ENCODE data around the gene OBI1. TPM values are rescaled to one million over a fixed set of nuclear protein-coding genes. Genes with fewer than 3 reads are reported as not detected.
"Not testable (repeated sequence)": the region's sequence is repeated elsewhere in the genome, so short reads cannot be mapped to it uniquely, and the experiment has no call there.

The OBI1 gene
- total RNA-seq, 1 donor from 2014 or later = 14.9 TPM

GRCh38 chr13:78647109-78647678 is 11.8 kb downstream of the OBI1 start:
- not testable (repeated sequence) for DNase-seq (ENCODE audit: low spot score)

- DNase-seq (ENCODE audit: low spot score) = no peak
These were observed 20.7 kb downstream of the OBI1 start for GRCh38 chr13:78638216-78638615.

- no peak for DNase-seq (ENCODE audit: low spot score)
These were observed 22.5 kb downstream of the OBI1 start for GRCh38 chr13:78636495-78636894.

GRCh38 chr13:78632996-78633395 is 26.0 kb downstream of the OBI1 start:
- no peak for DNase-seq (ENCODE audit: low spot score)

- DNase-seq (ENCODE audit: low spot score) = no peak
These were observed 27.9 kb downstream of the OBI1 start for GRCh38 chr13:78631077-78631476.

- no peak for DNase-seq (ENCODE audit: low spot score)
These were observed 28.4 kb downstream of the OBI1 start for GRCh38 chr13:78630511-78630910.

- no peak for DNase-seq (ENCODE audit: low spot score)
These were observed 33.6 kb downstream of the OBI1 start for GRCh38 chr13:78625384-78625783.

GRCh38 chr13:78623132-78623531 is 35.8 kb downstream of the OBI1 start:
- no peak for DNase-seq (ENCODE audit: low spot score)

GRCh38 chr13:78620936-78621470 is 38.0 kb downstream of the OBI1 start:
- no peak for DNase-seq (ENCODE audit: low spot score)

GRCh38 chr13:78618411-78618810 is 40.5 kb downstream of the OBI1 start:
- no peak for DNase-seq (ENCODE audit: low spot score)

- no peak for DNase-seq (ENCODE audit: low spot score)
These were observed 47.9 kb downstream of the OBI1 start for GRCh38 chr13:78611040-78611439.

- no peak for DNase-seq (ENCODE audit: low spot score)
These were observed 48.5 kb downstream of the OBI1 start for GRCh38 chr13:78610381-78610883.

GRCh38 chr13:78609464-78610205 is 49.3 kb downstream of the OBI1 start:
- no peak for DNase-seq (ENCODE audit: low spot score)

GRCh38 chr13:78608688-78609463 is 50.1 kb downstream of the OBI1 start:
- no peak for DNase-seq (ENCODE audit: low spot score)

GRCh38 chr13:78608252-78608687 is 50.7 kb downstream of the OBI1 start:
- DNase-seq (ENCODE audit: low spot score) = no peak

- no peak for DNase-seq (ENCODE audit: low spot score)
These were observed 51.3 kb downstream of the OBI1 start for GRCh38 chr13:78607409-78608251.

GRCh38 chr13:78606471-78607408 is 52.2 kb downstream of the OBI1 start:
- no peak for DNase-seq (ENCODE audit: low spot score)

- no peak for DNase-seq (ENCODE audit: low spot score)
These were observed 54.0 kb downstream of the OBI1 start for GRCh38 chr13:78604782-78605611.

- no peak for DNase-seq (ENCODE audit: low spot score)
These were observed 55.6 kb downstream of the OBI1 start, which contains the start of gene POU4F1 for GRCh38 chr13:78603240-78603957. Gene POU4F1, minus strand, starts transcription at chr13:78603552. Its CDS starts 226 bp downstream, at chr13:78603326.

Data from ureter (tissue), 1 donor.